A549 (cell line): Measurements from ENCODE around the gene ASPA. TPM values are rescaled to one million over a fixed set of nuclear protein-coding genes. Genes with fewer than 3 reads are reported as not detected.
A peak's percentile ranks its signal among the peaks of the same experiment; 100 is the strongest.

Experiments used
- ATAC-seq, 2 experiments: fragments of 200-7000 bp in 1 of 2; fragments of >200 bp in 1 of 2; cut with Nextera tagmentation in 1 of 2; cut with Tn5 transposase in 1 of 2; 3 replicates each; pipeline versions ENCODE4 v1.8.0 to v1.9.1; 2018 to 2020; ENCODE audit warnings: mild to moderate bottlenecking in 1 of 2, moderate library complexity in 1 of 2
- CTCF ChIA-PET: fragments of 300-600 bp; sonication (Branson Sonifier 250); formaldehyde crosslinking; extraction: SDS; loops from one replicate; lab custom pipeline; 2021; ENCODE audit warnings: antibody characterized with exemption, inconsistent platforms; lab: Yijun Ruan, JAX
- POLR2A ChIA-PET: fragments of 350-600 bp; formaldehyde crosslinking; extraction: SDS; loops from one replicate; lab custom pipeline; 2021; ENCODE audit warnings: antibody characterized with exemption, inconsistent platforms; lab: Yijun Ruan, JAX
- DNase-seq, 2 experiments: peaks; one replicate each; pipeline versions ENCODE4 v3.0.0 to v3.0.0-alpha.2; 2011 to 2016; ENCODE audit warnings: low read depth in 1 of 2, low spot score in 1 of 2
- FAIRE-seq: peaks from 2 replicates; lab custom pipeline; 2011; peaks lifted over from hg19 to GRCh38; lab: Jason Lieb, UNC
- H3K27ac ChIP-seq, 2 experiments: fragments of >200 bp; sonication (Bioruptor Twin); formaldehyde crosslinking; 3 replicates each; pipeline ENCODE4 v1.5.1; 2016 to 2017
- H3K4me1 ChIP-seq: fragments of >200 bp; sonication (Bioruptor Twin); formaldehyde crosslinking; 3 replicates; pipeline ENCODE4 v1.6.1; 2016
- H3K4me2 ChIP-seq: fragments of >200 bp; sonication (Bioruptor Twin); formaldehyde crosslinking; 3 replicates; pipeline ENCODE4 v1.6.1; 2016
- H3K4me3 ChIP-seq: fragments of >200 bp; sonication (Bioruptor Twin); formaldehyde crosslinking; 3 replicates; pipeline ENCODE4 v1.5.1; 2016
- H3K9me3 ChIP-seq: fragments of >200 bp; sonication (Bioruptor Twin); formaldehyde crosslinking; 3 replicates; pipeline ENCODE4 v1.6.1; 2016
- BCL3 ChIP-seq: fragments of >200 bp; sonication (Bioruptor Twin); formaldehyde crosslinking; IDR thresholded peaks from 3 replicates; pipeline ENCODE4 v1.6.1; 2016
- BHLHE40 ChIP-seq: IDR thresholded peaks from 2 replicates; pipeline ENCODE4 v1.6.1; 2012; ENCODE audit warnings: low read depth, low read length, inconsistent platforms
- CBX2 ChIP-seq: fragments of 200-600 bp; sonication (generic); IDR thresholded peaks from 2 replicates; pipeline ENCODE4 v1.6.1; 2016; ENCODE audit warnings: low read depth, mild to moderate bottlenecking, borderline replicate concordance
- CBX8 ChIP-seq: fragments of 200-600 bp; sonication (generic); IDR thresholded peaks from 2 replicates; pipeline ENCODE4 v1.6.1; 2016
- CHD2 ChIP-seq: fragments of 150-350 bp; IDR thresholded peaks from 2 replicates; pipeline ENCODE4 v1.6.1; 2014; ENCODE audit warnings: low read length; ENCODE audit not compliant: partially characterized antibody
- E2F6 ChIP-seq: IDR thresholded peaks from 2 replicates; pipeline ENCODE4 v1.6.1; 2012; ENCODE audit warnings: low read depth, borderline replicate concordance
- EP300 ChIP-seq, 2 experiments: fragments of >200 bp; sonication (Bioruptor Twin); formaldehyde crosslinking; IDR thresholded peaks; 2 replicates in 1 of 2; 3 replicates in 1 of 2; pipeline ENCODE4 v1.6.1; 2016 to 2017
- FOSL2 ChIP-seq, 2 experiments: fragments of 450-650 bp in 1 of 2; fragments of >200 bp in 1 of 2; sonication (Bioruptor Twin) in 1 of 2; formaldehyde crosslinking; IDR thresholded peaks; 2 replicates each; pipeline versions ENCODE4 v1.5.0 to v1.6.1; 2016 to 2020; ENCODE audit warnings: mild to moderate bottlenecking in 1 of 2, moderate library complexity in 1 of 2
- FOXS1 ChIP-seq: fragments of 250-450 bp; sonication (Bioruptor Pico); IDR thresholded peaks from 2 replicates; pipeline ENCODE4 v1.5.0; 2020; ENCODE audit warnings: mild to moderate bottlenecking, moderate library complexity
- HES2 ChIP-seq: fragments of >200 bp; sonication (Bioruptor Twin); formaldehyde crosslinking; IDR thresholded peaks from 2 replicates; pipeline ENCODE4 v1.6.1; 2016
- HMGXB4 ChIP-seq: fragments of 250-450 bp; sonication (Bioruptor Pico); IDR thresholded peaks from 2 replicates; pipeline ENCODE4 v1.5.0; 2021; ENCODE audit warnings: mild to moderate bottlenecking, moderate library complexity, borderline replicate concordance
- HOXB5 ChIP-seq: fragments of 250-450 bp; sonication (Bioruptor Pico); IDR thresholded peaks from 2 replicates; pipeline ENCODE4 v1.5.0; 2020; ENCODE audit warnings: mild to moderate bottlenecking, moderate library complexity
- JUNB ChIP-seq: fragments of >200 bp; sonication (Bioruptor Twin); formaldehyde crosslinking; IDR thresholded peaks from 2 replicates; pipeline ENCODE4 v1.6.1; 2016
- KDM1A ChIP-seq: fragments of 200-600 bp; sonication (generic); IDR thresholded peaks from 2 replicates; pipeline ENCODE4 v1.6.1; 2016; ENCODE audit warnings: low read depth, mild to moderate bottlenecking
- KDM5A ChIP-seq: fragments of 200-600 bp; sonication (generic); IDR thresholded peaks from 2 replicates; pipeline ENCODE4 v1.6.1; 2016; ENCODE audit warnings: antibody characterized with exemption, mild to moderate bottlenecking
- MAX ChIP-seq: IDR thresholded peaks from 2 replicates; pipeline ENCODE4 v1.6.1; 2012
- MAZ ChIP-seq: fragments of 150-350 bp; IDR thresholded peaks from 2 replicates; pipeline ENCODE4 v1.6.1; 2014; ENCODE audit warnings: antibody characterized with exemption, low read depth, low read length, borderline replicate concordance
- NFE2L2 ChIP-seq: fragments of 150-350 bp; conservative IDR thresholded peaks from 2 replicates; pipeline ENCODE4 v1.6.1; 2014; ENCODE audit warnings: low read length
- NPAS2 ChIP-seq: fragments of 250-450 bp; sonication (Bioruptor Pico); IDR thresholded peaks from 2 replicates; pipeline ENCODE4 v1.8.0; 2022; ENCODE audit warnings: mild to moderate bottlenecking, moderate library complexity, borderline replicate concordance
- POLR2A ChIP-seq: IDR thresholded peaks from 2 replicates; pipeline ENCODE4 v1.6.1; 2012; ENCODE audit warnings: mild to moderate bottlenecking, low read length
- RARB ChIP-seq: fragments of 250-450 bp; sonication (Bioruptor Pico); IDR thresholded peaks from 2 replicates; pipeline ENCODE4 v1.8.0; 2021; ENCODE audit warnings: mild to moderate bottlenecking, moderate library complexity
- SREBF2 ChIP-seq: fragments of 450-650 bp; IDR thresholded peaks from 2 replicates; pipeline ENCODE4 v1.6.1; 2014; ENCODE audit warnings: mild to moderate bottlenecking, moderate library complexity
- USF2 ChIP-seq: fragments of 450-650 bp; IDR thresholded peaks from 2 replicates; pipeline ENCODE4 v1.6.1; 2014; ENCODE audit warnings: antibody characterized with exemption
- ZC3H11A ChIP-seq: fragments of 450-650 bp; IDR thresholded peaks from 2 replicates; pipeline ENCODE4 v1.6.1; 2014; ENCODE audit warnings: antibody characterized with exemption, mild to moderate bottlenecking
- ZFP36 ChIP-seq: fragments of 450-650 bp; IDR thresholded peaks from 2 replicates; pipeline ENCODE4 v1.6.1; 2014; ENCODE audit warnings: borderline replicate concordance; ENCODE audit not compliant: partially characterized antibody
- WGBS: methylation state at CpG from one replicate; pipeline ENCODE4 v1.1.6; 2017; ENCODE audit errors: missing lambda C conversion rate; 5-methylcytosine and 5-hydroxymethylcytosine counted together
- polyA plus RNA-seq, 4 experiments: library from polyadenylated mRNA; depleted of rRNA in 3 of 4; stranded (reverse); fragments of >200 nt; fragmentation: RNase III in 1 of 4; extraction: RNeasy Plus Mini Kit Qiagen cat#74134 plus additional on column Dnase treatment in 1 of 4; gene quantifications; 2 replicates in 3 of 4; 3 replicates in 1 of 4; pipeline ENCODE4 v1.2.3, GENCODE V29; 2011 to 2017

The ASPA gene
- polyA plus RNA-seq, 2 of the 4 experiments (the other 2 are of a cell fraction), result not detected

- DNase-seq, result no peak
- Histone ChIP-seq H3K4me2 (no peak overlapping the region), H3K27ac (no peak overlapping the region), H3K4me3 (no peak overlapping the region), H3K4me1 (no peaks in the 10 kb centered on the region), H3K9me3 (no peaks in the 10 kb centered on the region; the same call in 2 of the 3 replicates)
- no peak for FAIRE-seq
- ChIA-PET POLR2A (no interaction called here), CTCF (no interaction called here)
- no peak for TF ChIP-seq FOSL2 (IDR thresholded peaks at IDR 0.05)
- TF ChIP-seq FOSL2 (CRISPR knock-in tag; IDR thresholded peaks at IDR 0.05), result no peak
- TF ChIP-seq NFE2L2, result no peak
- no peak for TF ChIP-seq SREBF2
- no peak for TF ChIP-seq MAZ
- TF ChIP-seq JUNB, result no peak
- no peak for ATAC-seq
- WGBS, result 55% methylated on average over 7 of the region's 7 CpGs
These were observed 34.3 kb downstream of the ASPA start for GRCh38 chr17:3510090-3510489.

GRCh38 chr17:3511852-3512504 is 36.2 kb downstream of the ASPA start:
- H3K9me3 ChIP-seq, result no peaks in the 10 kb centered on the region; the same call in 2 of the 3 replicates
- no peak overlapping the region for H3K4me2 ChIP-seq
- 76% methylated on average over 7 of the region's 8 CpGs for WGBS
- no peak for TF ChIP-seq ZC3H11A
- no peak for TF ChIP-seq FOXS1 (CRISPR knock-in tag)
- TF ChIP-seq ZFP36, result no peak
- no peak for TF ChIP-seq RARB (CRISPR knock-in tag)
- no peak for TF ChIP-seq E2F6
- no peak for TF ChIP-seq CHD2
- no peak for TF ChIP-seq HOXB5 (CRISPR knock-in tag)
- no peak for TF ChIP-seq USF2
- TF ChIP-seq CBX2, result no peak
- no peak for TF ChIP-seq NFE2L2
- no peak for TF ChIP-seq KDM1A
- no peak for TF ChIP-seq FOSL2 (IDR thresholded peaks at IDR 0.05)
- no peak for TF ChIP-seq FOSL2 (CRISPR knock-in tag; IDR thresholded peaks at IDR 0.05)
- no peak for TF ChIP-seq CBX8
- TF ChIP-seq, all 56 proteins: peak for 0
- no peak overlapping the region for H3K27ac ChIP-seq
- ChIA-PET CTCF (interaction anchor here (1.2 kb wide), 1 partner anchor 27 kb away, joined by 4 read pairs; no protein-coding TSS in a partner anchor), POLR2A (no interaction called here)
- peak in 1 of 2 experiments; percentile 24; a peak in 2 of 6 replicates for ATAC-seq
- no peak for FAIRE-seq
- H3K4me1 ChIP-seq, result no peaks in the 10 kb centered on the region
- no peak overlapping the region for H3K4me3 ChIP-seq
- no peak for DNase-seq

- DNase-seq (no peak), FAIRE-seq (no peak), ATAC-seq (no peak)
- Histone ChIP-seq H3K9me3 (no peaks in the 10 kb centered on the region; the same call in 2 of the 3 replicates), H3K27ac (no peak overlapping the region), H3K4me3 (no peak overlapping the region), H3K4me2 (no peak overlapping the region), H3K4me1 (no peaks in the 10 kb centered on the region)
- 74% methylated on average over 20 of the region's 20 CpGs for WGBS
- no peak for TF ChIP-seq MAX
- no peak for TF ChIP-seq EP300 (IDR thresholded peaks at IDR 0.05)
- no peak for TF ChIP-seq BCL3
- TF ChIP-seq CBX2, result no peak
- TF ChIP-seq BHLHE40, result no peak
- TF ChIP-seq HMGXB4 (CRISPR knock-in tag), result no peak
- no peak for TF ChIP-seq HES2
- no peak for TF ChIP-seq RARB (CRISPR knock-in tag)
- no peak for TF ChIP-seq HOXB5 (CRISPR knock-in tag)
- no peak for TF ChIP-seq NPAS2 (CRISPR knock-in tag)
- no peak for TF ChIP-seq POLR2A
- no peak for TF ChIP-seq FOSL2 (IDR thresholded peaks at IDR 0.05)
- no peak for TF ChIP-seq FOSL2 (CRISPR knock-in tag; IDR thresholded peaks at IDR 0.05)
- no peak for TF ChIP-seq KDM5A
- POLR2A ChIA-PET, result no interaction called here
- CTCF ChIA-PET, result interaction anchor here (0.7 to 1.2 kb wide), 2 partner anchors 10 to 28 kb away, joined by 3 to 4 read pairs; no protein-coding TSS in a partner anchor
These were observed 36.8 kb downstream of the ASPA start for GRCh38 chr17:3512505-3513171.
